Measurements from ENCODE around the gene HOXA10.

HOXA10 gene

GRCh38 chr7:27148756-27149641 lies 25.1 kb downstream of the HOXA10 start:
- Histone ChIP-seq H3K9me3 (no peaks in the 10 kb centered on the region), H3K4me1 (no peaks in the 10 kb centered on the region), H3K36me3 (no peaks in the 10 kb centered on the region), H3K27me3 (peaks cover 100% of the 10 kb centered on the region), H3K4me3 (ENCODE audit: low read depth, low read length) (no peak overlapping the region)
- no peak for TF ChIP-seq CTCF (IDR thresholded peaks at IDR 0.05; ENCODE audit: low read depth, low read length)
- DNase-seq = no peak

GRCh38 chr7:27148031-27148755 lies 25.9 kb downstream of the HOXA10 start:
- Histone ChIP-seq H3K27me3 (peaks cover 100% of the 10 kb centered on the region), H3K4me1 (no peaks in the 10 kb centered on the region), H3K36me3 (no peaks in the 10 kb centered on the region), H3K9me3 (no peaks in the 10 kb centered on the region), H3K4me3 (ENCODE audit: low read depth, low read length) (peak overlapping the region; percentile 33)
- DNase-seq = peak; percentile 4
- TF ChIP-seq CTCF (IDR thresholded peaks at IDR 0.05; ENCODE audit: low read depth, low read length) = no peak

GRCh38 chr7:27147199-27148030 lies 26.7 kb downstream of the HOXA10 start, which contains the start of gene HOXA6:
TSS of gene HOXA6 (minus strand) at chr7:27147774. CDS start at chr7:27147749, 25 bp downstream.
- no peaks in the 10 kb centered on the region for H3K36me3 ChIP-seq
- H3K4me1 ChIP-seq = no peaks in the 10 kb centered on the region
- H3K9me3 ChIP-seq = no peaks in the 10 kb centered on the region
- H3K4me3 ChIP-seq (ENCODE audit: low read depth, low read length) = peak within 1 kb of the TSS; percentile 33
- peaks cover 100% of the 10 kb centered on the region for H3K27me3 ChIP-seq
- no peak for TF ChIP-seq CTCF (IDR thresholded peaks at IDR 0.05; ENCODE audit: low read depth, low read length)
- DNase-seq = peak; percentile 55

GRCh38 chr7:27146491-27147198 lies 27.5 kb downstream of the HOXA10 start:
- Histone ChIP-seq H3K36me3 (no peaks in the 10 kb centered on the region), H3K4me1 (no peaks in the 10 kb centered on the region), H3K9me3 (no peaks in the 10 kb centered on the region), H3K4me3 (ENCODE audit: low read depth, low read length) (no peak overlapping the region), H3K27me3 (peaks cover 100% of the 10 kb centered on the region)
- DNase-seq = no peak
- TF ChIP-seq CTCF (IDR thresholded peaks at IDR 0.05; ENCODE audit: low read depth, low read length) = no peak

GRCh38 chr7:27145914-27146412 lies 28.2 kb downstream of the HOXA10 start:
- Histone ChIP-seq H3K4me1 (no peaks in the 10 kb centered on the region), H3K36me3 (no peaks in the 10 kb centered on the region), H3K27me3 (peaks cover 100% of the 10 kb centered on the region), H3K4me3 (ENCODE audit: low read depth, low read length) (no peak overlapping the region), H3K9me3 (no peaks in the 10 kb centered on the region)
- no peak for DNase-seq
- TF ChIP-seq CTCF (IDR thresholded peaks at IDR 0.05; ENCODE audit: low read depth, low read length) = no peak
